Stimulated activated CD4-positive, alpha-beta T cell treated with anti-CD3 and anti-CD28 coated beads, Interleukin-4, amount 100 ng/mL, for 24 hours (primary cell): Measurements from ENCODE around the gene FAM13A.
A peak's percentile ranks its signal among the peaks of the same experiment; 100 is the strongest.
"Not testable (repeated sequence)": the region's sequence is repeated elsewhere in the genome, so short reads cannot be mapped to it uniquely, and the experiment has no call there.

Experiments
- DNase-seq: peaks from one replicate; pipeline ENCODE4 v3.0.0-alpha.2; 2020

Gene FAM13A

DNA sequence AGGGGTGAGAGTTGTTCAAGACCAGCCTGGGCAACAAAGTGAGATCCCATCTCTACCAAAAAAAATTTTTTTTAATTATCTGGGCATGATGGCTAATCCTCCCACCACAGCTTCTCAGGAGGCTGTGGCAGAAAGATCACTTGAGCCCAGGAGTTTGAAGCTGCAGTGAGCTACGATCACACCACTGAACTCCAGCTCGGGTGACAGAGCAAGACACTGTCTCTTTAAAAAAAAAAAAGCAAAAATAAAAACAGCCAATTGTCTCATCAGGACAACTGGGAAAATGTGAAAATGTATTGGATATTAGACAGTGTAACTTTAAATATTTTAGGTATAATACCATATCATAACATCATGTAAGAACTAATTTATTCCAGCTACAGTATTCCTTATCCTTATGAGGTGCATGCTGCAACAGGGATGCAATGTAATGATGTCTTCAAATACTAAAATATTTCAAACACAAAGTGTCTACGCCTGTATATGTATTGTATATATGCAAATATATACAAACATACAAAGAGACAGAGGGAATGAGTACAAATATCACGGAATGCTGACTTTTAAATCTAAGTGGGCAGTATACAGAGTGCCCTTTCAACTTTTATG, 17.2 kb downstream of the FAM13A start:
- no peak for DNase-seq

DNA sequence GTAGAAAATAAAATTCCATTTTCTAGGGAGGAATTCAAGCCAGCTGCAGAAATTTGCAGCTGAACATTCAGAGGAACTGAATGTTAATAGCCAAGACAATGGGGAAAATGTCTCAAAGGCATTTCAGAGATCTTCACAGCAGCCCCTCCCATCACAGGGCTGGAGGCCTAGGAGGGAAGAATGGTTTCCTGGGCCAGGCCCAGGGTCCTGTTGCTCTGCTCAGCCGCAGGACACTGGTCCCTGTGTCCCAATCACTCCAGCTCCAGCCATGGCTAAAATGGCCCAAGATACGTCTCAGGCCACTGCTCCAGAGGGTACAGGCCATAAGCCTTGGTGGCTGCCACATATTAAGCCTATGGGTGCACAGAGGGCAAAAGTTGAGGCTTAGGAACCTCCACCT, 20.4 kb downstream of the FAM13A start:
- no peak for DNase-seq

DNA sequence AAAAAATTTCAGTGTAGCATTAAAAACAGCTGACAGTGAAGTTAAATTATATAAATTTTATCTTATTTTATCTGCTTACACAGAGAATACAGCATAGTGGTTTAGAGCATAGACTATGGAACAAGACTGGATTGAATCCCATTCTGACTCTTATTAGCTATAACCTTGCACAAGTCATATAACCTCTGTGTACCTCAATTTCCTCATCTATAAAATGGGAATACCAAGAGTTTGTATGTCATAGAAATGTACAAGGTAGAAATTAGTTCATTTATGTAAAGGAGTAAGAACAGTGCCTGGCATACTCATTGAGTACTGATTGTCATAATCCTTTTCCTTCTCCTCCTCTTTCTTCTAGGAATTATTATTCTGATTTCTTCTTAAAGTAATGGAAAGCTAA, 25.7 kb downstream of the FAM13A start:
- DNase-seq, result no peak

DNA sequence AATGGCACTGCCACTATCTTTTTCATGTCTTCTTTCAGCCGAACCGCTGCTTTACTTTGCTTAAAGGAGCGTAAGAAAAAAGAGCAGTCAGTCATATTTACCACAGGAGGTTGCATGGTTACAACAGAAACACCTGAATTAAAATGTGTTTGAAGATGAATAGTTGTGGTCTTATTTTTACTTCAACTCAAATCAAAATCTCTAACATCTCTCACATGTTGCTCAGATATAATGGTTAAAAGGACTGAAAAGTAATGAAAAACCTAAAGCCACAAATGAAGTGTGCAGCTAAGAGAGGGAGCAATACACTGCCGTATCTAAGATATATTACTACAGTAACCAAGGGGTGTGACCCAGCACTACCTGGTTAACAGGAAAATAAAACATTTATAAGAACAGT, 27.4 kb downstream of the FAM13A start:
- DNase-seq, result no peak

DNA sequence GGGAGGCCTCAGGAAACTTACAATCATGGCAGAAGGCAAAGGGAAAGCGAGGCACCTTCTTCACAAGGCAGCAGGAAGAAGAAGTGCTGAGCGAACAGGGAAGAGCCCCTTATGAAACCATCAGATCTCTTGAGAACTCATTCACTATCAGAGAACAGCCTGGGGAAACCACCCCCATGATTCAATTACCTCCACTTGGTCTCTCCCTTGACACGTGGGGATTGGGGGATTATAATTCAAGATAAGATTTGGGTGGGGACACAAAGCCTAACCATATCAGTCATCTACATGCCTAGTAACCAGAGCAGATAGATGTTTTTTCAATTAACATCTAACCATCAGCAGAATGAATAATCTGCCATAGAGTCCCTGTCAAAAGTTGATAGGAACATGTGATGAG, 30.4 kb downstream of the FAM13A start:
- no peak for DNase-seq

DNA sequence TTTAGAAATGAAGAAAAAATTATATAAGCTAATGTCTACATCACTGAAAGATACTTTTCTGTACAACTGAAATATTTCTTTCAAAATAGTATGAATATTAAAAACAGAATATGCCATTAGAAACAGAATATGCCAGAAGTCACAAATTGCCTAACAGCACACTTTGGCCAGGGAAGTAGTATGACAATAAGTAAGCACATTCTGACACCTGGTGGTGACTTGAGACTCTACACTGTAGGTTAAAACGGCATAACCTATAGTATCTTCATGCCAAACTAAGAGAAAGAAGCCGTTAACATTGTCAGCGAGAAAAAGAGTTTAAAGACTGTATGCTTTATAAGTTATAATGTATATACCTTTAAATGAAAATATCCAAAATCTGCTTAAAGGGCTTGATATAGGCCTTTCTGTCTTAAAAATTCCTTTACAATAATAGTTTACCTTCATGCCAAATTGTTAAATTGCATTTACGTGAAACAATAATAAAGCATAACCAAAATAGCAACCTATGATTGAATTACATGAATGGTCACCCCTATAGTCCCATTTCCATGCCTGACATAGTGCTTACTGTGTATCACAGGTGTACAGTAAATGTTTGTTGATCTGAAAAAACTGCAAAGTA, 32.8 kb downstream of the FAM13A start:
- DNase-seq, result peak; percentile 64

DNA sequence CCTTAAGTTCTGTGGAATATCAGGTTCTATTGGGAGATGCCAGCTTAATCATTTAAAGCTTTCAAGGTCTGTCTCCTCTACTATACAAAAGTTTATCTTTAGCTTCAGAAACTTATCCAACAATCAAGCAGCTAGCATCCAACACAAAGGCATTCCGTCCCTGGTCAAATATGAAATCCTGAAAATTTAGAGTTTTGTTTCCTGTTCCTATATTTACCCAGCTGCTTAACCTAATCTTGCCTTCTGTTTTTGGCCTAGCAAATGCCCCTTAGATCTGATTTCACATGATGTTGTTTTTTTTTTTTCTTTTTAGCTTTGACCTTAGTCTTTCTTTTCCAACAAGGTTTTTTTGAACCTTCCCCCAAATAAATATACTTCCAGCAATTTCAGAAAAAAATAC, 33.8 kb downstream of the FAM13A start:
- no peak for DNase-seq

DNA sequence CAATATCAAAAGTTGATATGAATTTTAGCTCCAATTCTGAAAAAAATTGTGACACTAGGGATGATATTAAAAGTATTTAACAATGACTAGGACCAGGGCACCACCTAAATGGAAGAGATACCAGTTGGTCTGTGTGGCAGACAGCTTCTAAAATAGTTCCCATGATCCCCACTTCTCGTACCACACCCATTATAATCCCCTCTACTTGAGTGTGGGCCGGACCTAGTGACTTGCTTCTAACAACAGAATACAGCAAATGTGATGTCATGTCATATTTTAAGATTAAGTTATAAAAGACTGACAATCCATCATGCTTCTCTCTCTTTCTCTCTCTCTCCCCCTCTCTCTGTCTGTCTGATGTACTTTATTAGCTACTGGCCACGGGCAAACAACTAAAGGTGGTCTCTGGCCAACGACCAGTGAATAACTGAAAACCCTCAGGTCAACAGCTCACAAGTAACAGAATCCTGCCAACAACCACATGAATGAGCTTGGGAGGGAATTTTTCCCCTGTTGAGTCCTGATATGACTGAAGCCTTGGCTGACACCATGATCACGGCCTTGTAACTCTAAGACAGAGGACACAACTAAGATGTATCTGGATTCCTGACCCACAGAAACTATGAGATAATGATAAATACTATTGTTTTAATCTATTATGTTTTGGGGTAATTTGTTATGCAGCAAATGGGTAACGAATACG, 34.4 kb downstream of the FAM13A start:
- DNase-seq, result no peak

DNA sequence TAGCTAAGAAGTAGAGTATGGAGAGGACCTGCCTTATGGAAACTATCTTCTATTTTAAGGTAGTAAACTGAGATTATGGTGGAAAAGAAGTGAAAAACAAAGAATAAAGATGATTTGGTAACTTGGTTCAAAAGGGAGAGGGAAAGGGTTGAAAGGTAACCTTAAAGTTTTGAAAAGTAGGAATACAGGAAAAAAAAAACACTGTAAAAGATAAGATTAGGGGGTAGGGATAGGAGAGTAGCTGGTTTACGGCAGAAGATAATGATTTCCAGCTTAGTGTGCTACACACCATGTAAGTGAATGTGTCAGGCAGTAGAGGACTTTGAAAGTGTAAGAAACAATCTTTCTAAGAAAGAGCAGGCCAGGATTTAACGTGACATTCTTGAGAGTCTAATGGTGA, 35.3 kb downstream of the FAM13A start:
- no peak for DNase-seq

DNA sequence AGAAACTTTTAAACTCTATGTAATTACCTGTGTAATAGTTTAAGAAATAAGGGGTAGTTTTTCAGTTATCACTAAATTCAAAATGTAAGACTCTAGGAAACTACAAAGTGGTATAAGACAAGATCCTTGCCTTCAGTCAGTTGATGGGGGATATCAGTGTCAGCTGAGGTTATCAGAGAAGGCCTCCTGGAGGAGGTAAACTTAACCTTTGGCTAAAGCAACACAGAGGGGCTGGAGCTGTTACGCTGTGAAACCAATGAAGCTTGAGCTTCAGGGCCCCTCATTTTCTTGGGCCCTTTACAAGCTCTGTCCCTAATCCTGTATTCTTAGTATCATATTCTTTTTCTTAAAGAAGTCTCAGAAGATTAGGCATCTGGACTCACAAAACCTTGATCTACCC, 35.9 kb downstream of the FAM13A start:
- no peak for DNase-seq

DNA sequence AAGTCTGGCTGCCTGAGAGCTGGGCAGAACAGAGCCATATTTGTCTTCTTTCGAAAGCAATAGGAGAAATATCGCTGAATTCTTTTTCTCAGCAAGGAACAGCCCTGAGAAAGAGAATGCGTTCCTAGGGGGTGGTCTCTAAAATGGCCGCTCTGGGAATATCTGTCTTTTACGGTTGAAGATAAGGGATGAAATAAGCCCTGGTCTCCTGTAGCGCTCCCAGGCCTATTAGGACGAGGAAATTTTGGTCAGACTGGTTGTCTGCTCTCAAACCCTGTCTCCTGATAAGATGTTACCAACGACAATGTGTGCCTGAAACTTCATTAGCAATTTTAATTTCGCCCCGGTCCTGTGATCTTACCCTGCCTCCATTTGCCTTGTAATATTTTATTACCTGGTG, 42.1 kb downstream of the FAM13A start:
- DNase-seq, result not testable (repeated sequence)

DNA sequence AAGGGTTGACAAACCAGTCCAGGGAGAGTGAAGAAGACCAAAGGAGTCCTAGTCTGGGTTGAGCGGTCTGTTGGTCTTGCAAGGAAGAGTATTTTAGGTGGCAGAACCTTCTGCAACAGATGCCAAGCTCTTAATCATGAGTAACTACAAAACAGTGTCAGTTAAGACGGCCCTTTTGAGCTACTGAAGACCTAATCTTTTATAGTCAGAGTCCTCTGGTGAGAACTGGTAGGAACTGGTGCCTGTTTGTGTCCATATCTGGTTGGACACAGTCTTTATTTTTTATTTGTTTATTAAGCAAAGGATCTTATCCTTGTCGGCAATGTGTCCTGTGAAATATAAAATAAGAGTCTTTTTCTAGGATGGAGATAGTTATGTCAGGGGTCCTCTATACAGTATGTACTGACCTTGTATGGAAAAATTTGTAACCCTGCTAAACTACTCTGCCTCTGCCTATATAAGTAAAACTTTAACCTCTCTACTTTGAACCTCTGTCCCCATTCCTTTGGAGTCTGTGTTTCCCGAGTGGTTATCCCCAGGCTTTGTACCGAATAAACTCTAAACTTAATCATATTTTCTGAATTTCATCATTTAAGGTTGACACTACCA, 47.1 kb downstream of the FAM13A start:
- DNase-seq, result no peak

DNA sequence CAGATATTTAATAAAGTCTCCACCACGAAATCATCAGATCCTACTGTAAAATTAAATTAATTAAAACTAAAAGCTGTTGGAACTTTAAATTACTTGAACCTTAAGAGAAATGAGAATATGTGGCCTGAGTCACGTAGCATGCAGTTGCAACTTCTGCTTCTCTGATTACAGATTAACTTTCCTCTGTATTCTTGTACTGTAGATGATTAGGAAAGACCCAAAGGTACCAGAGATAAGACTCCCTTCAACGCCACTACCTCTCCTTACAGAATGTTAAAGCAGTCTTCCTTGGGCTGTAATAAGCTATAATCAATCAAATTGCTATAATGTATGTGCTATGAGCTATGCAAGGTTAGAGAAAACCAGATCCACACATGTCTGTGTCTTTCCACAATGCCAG, 47.9 kb downstream of the FAM13A start:
- DNase-seq, result no peak

DNA sequence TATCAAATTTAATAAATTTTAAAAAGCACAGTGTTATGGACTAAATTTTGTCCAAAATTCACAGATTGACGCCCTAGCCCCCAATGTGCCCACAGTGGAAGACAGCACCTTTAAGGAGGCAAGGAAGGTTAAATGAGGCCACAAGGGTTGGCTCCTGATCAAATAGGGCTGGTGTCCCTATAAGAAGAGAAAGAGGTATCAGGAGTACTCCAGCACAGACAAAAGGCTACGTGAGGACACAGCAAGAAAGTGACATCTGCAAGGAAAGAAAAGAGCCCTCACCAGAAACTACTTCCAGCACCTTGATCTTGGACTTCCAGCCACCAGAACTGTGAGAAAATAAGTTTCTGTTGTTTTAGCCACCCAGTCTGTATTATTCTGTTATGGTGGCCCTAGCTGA, 48.8 kb downstream of the FAM13A start:
- DNase-seq, result no peak

DNA sequence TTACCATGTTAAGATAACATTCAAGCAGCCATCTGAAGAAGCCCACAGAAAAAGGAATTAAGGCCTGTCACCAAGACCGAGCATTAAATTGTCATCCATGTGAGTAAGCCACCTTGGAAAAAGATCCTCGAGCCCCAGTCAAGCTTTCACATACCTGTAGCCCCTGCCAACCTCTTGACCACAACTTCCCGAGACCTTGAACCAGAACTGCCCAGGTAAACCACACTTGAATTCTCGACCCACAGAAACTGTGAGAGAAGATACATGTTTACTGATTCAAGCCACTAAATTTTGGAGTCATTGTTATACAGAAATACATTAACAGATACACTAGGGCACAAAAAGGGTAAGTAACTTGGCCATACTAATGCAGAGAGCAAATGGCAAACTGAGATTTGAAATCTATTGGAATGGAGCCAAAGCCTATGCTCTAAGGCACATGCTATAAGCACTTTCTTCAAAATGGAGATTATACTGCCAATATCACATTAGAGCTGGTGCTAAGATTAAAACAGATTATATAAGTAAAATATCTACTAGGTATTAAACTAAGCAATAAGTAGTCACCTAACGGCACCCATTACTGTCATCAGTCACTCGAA, 49.5 kb downstream of the FAM13A start:
- no peak for DNase-seq

DNA sequence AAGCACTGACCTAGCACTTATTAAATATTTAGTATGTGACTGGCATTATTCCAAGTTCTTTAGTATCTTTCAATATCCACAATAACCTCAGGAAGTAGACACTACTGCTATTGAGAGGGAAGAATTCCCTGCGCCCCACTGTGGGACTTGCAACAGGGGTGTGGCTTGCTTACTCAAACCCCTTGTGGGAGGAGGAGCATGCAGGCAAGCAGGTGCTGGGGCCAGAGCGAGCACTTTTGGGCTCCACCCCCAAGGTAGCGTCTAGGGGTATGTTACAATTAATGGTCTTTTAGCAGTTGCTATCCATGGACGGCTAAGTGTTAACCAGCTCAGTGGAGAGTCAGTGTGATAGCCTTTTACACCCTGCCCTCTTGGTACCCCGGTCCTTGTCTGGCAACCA, 50.7 kb downstream of the FAM13A start:
- no peak for DNase-seq

DNA sequence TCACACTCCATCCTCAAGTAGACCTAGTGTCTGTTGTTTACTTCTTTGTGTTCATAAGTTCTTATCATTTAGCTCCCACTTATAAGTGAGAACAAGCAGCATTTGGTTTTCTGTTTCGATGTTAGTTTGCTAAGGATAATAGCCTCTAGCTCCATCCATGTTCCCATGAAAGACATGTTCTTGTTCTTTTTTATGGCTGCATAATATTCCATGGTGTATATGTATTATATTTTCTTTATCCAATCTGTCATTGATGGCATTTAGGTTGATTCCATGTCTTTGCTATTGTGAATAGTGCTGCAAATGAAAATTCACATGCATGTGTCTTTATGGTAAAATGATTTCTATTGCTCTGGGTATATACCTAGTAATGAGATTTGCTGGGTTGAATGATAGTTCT, 51.9 kb downstream of the FAM13A start:
- DNase-seq, result not testable (repeated sequence)

DNA sequence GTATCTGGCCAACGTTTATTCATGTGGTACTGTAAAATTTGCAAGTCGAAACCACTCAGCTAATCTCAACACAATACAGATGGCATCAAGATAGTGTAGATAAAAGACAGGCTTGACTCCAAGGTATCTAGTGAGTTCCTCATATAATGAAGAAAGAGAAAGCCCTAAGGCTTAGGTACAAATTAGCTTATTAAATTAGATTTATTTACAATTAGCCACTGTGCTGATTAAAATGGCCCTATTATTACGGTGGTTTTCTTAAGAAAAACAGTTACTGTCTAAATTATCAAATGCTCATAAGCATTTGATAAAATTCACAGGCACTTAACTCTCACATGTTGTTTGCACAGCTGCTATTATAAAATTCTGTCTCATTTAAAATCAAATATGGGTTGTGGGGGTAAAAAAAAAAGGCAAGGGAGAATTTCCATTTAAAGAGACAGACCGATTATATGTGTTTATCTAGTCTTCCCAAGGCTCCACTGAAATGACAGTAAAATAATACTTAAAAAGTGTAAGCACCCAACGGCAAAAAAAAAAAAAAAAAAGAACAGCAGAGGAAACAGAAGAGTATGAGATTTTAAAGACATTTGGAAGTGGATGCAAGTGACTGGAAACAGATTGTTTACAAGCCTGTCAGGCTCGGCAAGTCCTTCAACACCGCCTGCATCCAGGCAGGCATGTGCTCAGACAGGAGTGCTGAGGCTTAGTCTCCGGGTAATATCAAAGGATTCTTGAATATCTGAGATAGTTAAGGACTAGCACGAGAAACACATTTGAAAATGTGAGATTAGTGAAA, 55.1 kb downstream of the FAM13A start:
- no peak for DNase-seq

DNA sequence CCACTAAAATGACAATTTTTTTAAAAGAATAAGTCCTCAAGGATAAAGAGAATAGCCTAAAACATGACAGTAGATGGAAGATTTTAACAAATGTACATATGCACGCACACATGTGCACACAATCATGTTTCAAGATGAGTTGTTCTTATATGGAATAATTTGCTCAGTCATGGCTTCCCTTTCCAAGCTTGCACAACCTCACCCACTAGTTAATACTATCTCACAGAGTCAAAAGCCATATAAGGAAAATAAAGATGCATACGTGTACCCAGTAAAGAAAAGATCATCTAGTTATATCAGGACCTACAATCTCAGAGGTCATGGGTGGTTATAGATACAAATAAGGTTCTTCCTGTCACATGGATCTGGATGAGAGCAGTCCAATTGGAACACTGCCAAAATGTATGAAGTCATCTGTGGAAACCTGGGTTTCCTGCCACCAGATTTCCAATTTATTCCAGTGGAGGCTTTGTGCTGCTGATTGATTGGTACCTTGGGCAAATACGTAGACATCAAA, 56.1 kb downstream of the FAM13A start:
- DNase-seq, result no peak

DNA sequence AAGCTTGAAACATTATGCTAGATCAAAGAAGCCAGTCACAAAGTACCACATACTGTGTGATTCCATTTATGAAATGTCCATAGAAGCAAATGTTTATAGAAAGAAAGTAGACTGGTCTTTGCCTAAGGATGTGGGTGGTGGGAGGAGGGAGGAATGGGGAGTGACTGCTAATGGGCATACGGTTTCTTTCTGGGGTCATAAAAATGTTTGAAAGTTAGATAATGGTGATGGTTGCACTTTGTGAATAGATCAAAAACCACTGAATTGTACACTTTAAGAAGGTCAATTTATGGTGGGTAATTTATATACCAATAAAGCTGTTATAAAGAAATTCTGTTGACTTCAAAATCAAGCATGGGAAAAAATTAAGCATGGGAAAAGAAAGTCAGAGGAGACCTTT, 56.6 kb downstream of the FAM13A start:
- no peak for DNase-seq

DNA sequence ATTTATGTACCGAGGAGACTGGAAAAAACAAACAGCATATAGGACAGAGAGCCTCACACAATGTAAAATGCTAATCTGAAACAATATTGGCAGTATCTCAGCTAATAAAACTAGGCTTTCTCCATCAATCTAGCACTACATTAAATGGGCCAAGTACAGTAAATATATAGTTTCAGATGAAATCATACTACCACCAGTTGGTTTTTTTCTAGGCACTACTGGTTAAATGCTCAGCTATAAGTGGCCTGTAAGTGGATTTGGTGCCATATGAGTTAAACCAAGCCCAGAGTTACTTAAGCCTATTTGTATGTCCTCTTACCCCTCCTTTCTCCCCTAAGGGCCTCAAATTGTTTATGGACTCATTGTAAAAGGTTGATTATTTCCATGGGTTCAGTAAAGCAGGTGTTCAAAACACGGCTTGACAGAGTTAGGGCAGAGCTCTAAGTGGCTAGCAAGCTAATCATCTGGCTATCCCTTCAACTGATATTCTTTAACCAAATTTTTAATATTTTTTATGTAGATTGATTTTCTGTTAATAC, 57.5 kb downstream of the FAM13A start:
- no peak for DNase-seq

DNA sequence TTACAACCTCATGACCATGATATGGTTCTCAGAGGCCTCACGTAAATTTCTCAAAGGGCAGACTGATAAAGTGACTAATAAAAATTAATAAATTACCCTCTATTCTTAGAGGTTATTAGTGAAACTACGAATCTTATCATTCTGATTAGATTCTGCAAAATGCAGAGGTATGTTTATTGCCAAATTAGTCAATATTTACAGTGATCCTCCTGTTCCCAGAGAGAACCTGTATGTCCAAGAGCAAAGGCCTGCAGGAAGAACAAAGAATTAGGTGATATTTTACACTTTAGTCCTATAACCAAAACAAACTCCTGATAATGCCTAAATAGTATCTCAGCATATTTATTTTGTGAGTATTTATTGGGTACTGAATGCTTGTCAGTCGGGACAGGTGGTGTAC, 58.1 kb downstream of the FAM13A start:
- DNase-seq, result no peak
